ENCODE results near the gene PPP1R9A.

PPP1R9A gene

DNA sequence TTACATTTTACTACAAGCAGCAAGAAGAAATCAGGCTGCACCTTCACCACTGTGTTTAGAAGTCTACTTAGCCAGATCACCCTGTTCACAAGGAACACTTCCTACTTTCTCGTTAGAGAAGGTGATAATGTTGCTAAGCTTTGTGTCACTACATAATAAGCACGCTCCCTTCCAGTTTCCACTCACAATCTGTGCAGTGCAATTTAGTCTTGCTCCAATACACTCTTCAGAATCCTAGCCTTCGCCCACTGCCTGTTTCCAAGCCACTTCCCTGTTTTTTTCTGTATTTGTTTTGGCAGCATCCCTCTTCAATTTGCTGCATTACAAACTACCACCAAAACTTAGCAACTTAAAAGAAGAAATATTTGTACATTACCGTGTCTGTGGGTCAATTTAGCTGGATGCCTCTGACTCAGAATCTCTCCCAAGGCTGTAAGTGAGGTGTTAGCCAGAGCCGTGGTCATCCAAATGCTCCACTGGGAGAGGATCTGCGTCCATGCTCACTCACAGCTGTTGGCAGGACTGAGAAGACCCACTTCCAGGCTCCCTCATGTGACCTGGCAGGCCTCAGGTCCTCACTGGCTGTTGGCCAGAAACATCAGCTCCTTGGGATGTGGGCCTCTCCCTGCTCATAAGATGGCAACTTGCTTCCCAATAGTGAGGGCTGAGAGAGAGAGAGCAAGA lies 306.6 kb downstream of the PPP1R9A start:
- CTCF ChIA-PET, result interaction anchor here (0.6 to 0.8 kb wide), 2 partner anchors 275 to 952 kb away, joined by 4 to 6 read pairs; no protein-coding TSS in a partner anchor
- Histone ChIP-seq H3K27ac (ENCODE audit: extremely low read depth, low read depth, low read length) (no peak overlapping the region), H3K36me3 (ENCODE audit: control insufficient read depth in 2 of 2, insufficient read depth in 1 of 2, low read length in 2 of 2) (no peaks in the 10 kb centered on the region), H3K9me3 (ENCODE audit: control insufficient read depth, insufficient read depth, low read depth, low read length) (no peaks in the 10 kb centered on the region), H3K4me3 (ENCODE audit: low read depth, low read length) (no peak overlapping the region), H3K4me1 (ENCODE audit: control insufficient read depth, insufficient read depth, low read length) (no peaks in the 10 kb centered on the region)
- TF ChIP-seq ZNF777 (tag by site-specific recombination; IDR thresholded peaks at IDR 0.05; ENCODE audit: borderline replicate concordance), result no peak
- no peak for TF ChIP-seq TRIM28 (IDR thresholded peaks at IDR 0.05; ENCODE audit: borderline replicate concordance, low read length)
- no peak for TF ChIP-seq ZNF791 (tag by site-specific recombination; IDR thresholded peaks at IDR 0.05)
- no peak for TF ChIP-seq TCF7L2 (IDR thresholded peaks at IDR 0.05; ENCODE audit: borderline replicate concordance, low read depth, low read length)
- no peak for TF ChIP-seq ZNF585B (tag by site-specific recombination; IDR thresholded peaks at IDR 0.05)
- no peak for TF ChIP-seq ZNF184 (tag by site-specific recombination; IDR thresholded peaks at IDR 0.05)
- TF ChIP-seq, protein P1, sequence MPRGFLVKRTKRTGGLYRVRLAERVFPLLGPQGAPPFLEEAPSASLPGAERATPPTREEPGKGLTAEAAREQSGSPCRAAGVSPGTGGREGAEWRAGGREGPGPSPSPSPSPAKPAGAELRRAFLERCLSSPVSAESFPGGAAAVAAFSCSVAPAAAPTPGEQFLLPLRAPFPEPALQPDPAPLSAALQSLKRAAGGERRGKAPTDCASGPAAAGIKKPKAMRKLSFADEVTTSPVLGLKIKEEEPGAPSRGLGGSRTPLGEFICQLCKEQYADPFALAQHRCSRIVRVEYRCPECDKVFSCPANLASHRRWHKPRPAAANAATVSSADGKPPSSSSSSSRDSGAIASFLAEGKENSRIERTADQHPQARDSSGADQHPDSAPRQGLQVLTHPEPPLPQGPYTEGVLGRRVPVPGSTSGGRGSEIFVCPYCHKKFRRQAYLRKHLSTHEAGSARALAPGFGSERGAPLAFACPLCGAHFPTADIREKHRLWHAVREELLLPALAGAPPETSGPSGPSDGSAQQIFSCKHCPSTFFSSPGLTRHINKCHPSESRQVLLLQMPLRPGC (tag by site-specific recombination; IDR thresholded peaks at IDR 0.05), result no peak
- POLR2A ChIA-PET, result no interaction called here

DNA sequence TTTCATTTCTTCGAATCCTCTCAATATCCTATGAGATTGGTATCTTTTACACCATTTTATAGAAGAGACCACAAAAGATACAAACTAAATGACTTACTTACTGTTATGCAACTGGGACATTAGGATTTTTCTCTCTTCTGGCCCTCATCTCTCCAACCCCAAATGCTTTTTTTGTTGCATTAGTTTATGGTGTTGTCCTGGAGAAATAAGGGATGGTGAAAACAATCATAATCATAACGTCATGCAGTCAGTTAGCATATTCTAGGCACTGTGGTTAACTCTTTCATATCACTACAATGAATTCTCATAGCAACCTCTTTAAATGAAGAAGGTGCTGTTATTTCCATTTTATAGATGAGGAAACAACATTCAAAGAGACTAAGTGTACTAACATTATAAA lies 312.3 kb downstream of the PPP1R9A start:
- Histone ChIP-seq H3K36me3 (ENCODE audit: control insufficient read depth in 2 of 2, insufficient read depth in 1 of 2, low read length in 2 of 2) (no peaks in the 10 kb centered on the region), H3K27ac (ENCODE audit: extremely low read depth, low read depth, low read length) (no peak overlapping the region), H3K4me1 (ENCODE audit: control insufficient read depth, insufficient read depth, low read length) (no peaks in the 10 kb centered on the region), H3K4me3 (ENCODE audit: low read depth, low read length) (no peak overlapping the region), H3K9me3 (ENCODE audit: control insufficient read depth, insufficient read depth, low read depth, low read length) (no peaks in the 10 kb centered on the region)
- no peak for TF ChIP-seq ZBTB8A (tag by site-specific recombination; IDR thresholded peaks at IDR 0.05)
- TF ChIP-seq, protein P2, sequence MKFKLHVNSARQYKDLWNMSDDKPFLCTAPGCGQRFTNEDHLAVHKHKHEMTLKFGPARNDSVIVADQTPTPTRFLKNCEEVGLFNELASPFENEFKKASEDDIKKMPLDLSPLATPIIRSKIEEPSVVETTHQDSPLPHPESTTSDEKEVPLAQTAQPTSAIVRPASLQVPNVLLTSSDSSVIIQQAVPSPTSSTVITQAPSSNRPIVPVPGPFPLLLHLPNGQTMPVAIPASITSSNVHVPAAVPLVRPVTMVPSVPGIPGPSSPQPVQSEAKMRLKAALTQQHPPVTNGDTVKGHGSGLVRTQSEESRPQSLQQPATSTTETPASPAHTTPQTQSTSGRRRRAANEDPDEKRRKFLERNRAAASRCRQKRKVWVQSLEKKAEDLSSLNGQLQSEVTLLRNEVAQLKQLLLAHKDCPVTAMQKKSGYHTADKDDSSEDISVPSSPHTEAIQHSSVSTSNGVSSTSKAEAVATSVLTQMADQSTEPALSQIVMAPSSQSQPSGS (tag by site-specific recombination; IDR thresholded peaks at IDR 0.05; ENCODE audit: low read depth), result no peak
- TF ChIP-seq ZNF394 (tag by site-specific recombination; IDR thresholded peaks at IDR 0.05; ENCODE audit: borderline replicate concordance), result no peak
- TF ChIP-seq TRIM28 (IDR thresholded peaks at IDR 0.05; ENCODE audit: borderline replicate concordance, low read length), result no peak
- TF ChIP-seq ZNF335 (tag by site-specific recombination; conservative IDR thresholded peaks at IDR 0.05), result no peak
- TF ChIP-seq, protein P3, sequence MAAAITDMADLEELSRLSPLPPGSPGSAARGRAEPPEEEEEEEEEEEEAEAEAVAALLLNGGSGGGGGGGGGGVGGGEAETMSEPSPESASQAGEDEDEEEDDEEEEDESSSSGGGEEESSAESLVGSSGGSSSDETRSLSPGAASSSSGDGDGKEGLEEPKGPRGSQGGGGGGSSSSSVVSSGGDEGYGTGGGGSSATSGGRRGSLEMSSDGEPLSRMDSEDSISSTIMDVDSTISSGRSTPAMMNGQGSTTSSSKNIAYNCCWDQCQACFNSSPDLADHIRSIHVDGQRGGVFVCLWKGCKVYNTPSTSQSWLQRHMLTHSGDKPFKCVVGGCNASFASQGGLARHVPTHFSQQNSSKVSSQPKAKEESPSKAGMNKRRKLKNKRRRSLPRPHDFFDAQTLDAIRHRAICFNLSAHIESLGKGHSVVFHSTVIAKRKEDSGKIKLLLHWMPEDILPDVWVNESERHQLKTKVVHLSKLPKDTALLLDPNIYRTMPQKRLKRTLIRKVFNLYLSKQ (tag by site-specific recombination; IDR thresholded peaks at IDR 0.05; ENCODE audit: borderline replicate concordance), result no peak
- no peak for TF ChIP-seq KLF1 (tag by site-specific recombination; IDR thresholded peaks at IDR 0.05)
- no peak for TF ChIP-seq ZBTB7A (tag by site-specific recombination; IDR thresholded peaks at IDR 0.05; ENCODE audit: low read depth)
- TF ChIP-seq, protein P4, sequence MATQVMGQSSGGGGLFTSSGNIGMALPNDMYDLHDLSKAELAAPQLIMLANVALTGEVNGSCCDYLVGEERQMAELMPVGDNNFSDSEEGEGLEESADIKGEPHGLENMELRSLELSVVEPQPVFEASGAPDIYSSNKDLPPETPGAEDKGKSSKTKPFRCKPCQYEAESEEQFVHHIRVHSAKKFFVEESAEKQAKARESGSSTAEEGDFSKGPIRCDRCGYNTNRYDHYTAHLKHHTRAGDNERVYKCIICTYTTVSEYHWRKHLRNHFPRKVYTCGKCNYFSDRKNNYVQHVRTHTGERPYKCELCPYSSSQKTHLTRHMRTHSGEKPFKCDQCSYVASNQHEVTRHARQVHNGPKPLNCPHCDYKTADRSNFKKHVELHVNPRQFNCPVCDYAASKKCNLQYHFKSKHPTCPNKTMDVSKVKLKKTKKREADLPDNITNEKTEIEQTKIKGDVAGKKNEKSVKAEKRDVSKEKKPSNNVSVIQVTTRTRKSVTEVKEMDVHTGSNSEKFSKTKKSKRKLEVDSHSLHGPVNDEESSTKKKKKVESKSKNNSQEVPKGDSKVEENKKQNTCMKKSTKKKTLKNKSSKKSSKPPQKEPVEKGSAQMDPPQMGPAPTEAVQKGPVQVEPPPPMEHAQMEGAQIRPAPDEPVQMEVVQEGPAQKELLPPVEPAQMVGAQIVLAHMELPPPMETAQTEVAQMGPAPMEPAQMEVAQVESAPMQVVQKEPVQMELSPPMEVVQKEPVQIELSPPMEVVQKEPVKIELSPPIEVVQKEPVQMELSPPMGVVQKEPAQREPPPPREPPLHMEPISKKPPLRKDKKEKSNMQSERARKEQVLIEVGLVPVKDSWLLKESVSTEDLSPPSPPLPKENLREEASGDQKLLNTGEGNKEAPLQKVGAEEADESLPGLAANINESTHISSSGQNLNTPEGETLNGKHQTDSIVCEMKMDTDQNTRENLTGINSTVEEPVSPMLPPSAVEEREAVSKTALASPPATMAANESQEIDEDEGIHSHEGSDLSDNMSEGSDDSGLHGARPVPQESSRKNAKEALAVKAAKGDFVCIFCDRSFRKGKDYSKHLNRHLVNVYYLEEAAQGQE (tag by site-specific recombination; IDR thresholded peaks at IDR 0.05), result no peak
- TF ChIP-seq ZNF426 (tag by site-specific recombination; IDR thresholded peaks at IDR 0.05), result no peak
- TF ChIP-seq ZNF792 (tag by site-specific recombination; IDR thresholded peaks at IDR 0.05), result no peak
- TF ChIP-seq, protein P5, sequence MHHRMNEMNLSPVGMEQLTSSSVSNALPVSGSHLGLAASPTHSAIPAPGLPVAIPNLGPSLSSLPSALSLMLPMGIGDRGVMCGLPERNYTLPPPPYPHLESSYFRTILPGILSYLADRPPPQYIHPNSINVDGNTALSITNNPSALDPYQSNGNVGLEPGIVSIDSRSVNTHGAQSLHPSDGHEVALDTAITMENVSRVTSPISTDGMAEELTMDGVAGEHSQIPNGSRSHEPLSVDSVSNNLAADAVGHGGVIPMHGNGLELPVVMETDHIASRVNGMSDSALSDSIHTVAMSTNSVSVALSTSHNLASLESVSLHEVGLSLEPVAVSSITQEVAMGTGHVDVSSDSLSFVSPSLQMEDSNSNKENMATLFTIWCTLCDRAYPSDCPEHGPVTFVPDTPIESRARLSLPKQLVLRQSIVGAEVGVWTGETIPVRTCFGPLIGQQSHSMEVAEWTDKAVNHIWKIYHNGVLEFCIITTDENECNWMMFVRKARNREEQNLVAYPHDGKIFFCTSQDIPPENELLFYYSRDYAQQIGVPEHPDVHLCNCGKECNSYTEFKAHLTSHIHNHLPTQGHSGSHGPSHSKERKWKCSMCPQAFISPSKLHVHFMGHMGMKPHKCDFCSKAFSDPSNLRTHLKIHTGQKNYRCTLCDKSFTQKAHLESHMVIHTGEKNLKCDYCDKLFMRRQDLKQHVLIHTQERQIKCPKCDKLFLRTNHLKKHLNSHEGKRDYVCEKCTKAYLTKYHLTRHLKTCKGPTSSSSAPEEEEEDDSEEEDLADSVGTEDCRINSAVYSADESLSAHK (tag by site-specific recombination; IDR thresholded peaks at IDR 0.05), result no peak
- TF ChIP-seq EGR2 (tag by site-specific recombination; IDR thresholded peaks at IDR 0.05; ENCODE audit: low read depth), result no peak
- TF ChIP-seq ZNF664 (tag by site-specific recombination; IDR thresholded peaks at IDR 0.05), result no peak
- no peak for TF ChIP-seq ZNF629 (tag by site-specific recombination; IDR thresholded peaks at IDR 0.05)
- no peak for TF ChIP-seq ZFP37 (tag by site-specific recombination; IDR thresholded peaks at IDR 0.05)
- no peak for TF ChIP-seq ZNF324 (tag by site-specific recombination; IDR thresholded peaks at IDR 0.05)
- CTCF ChIA-PET, result no interaction called here
- POLR2A ChIA-PET, result no interaction called here
